Uterus (tissue), 4 donors: ENCODE results near the gene CTSO. TPM values are rescaled to one million over a fixed set of nuclear protein-coding genes. Genes with fewer than 3 reads are reported as not detected.
"Not testable (repeated sequence)": the region's sequence is repeated elsewhere in the genome, so short reads cannot be mapped to it uniquely, and the experiment has no call there.

ENCODE experiments used
- DNase-seq, 2 donors: peaks; one replicate each; pipeline ENCODE4 v3.0.0-alpha.2; 2019 to 2020
- H3K27ac ChIP-seq, 2 donors: fragments of 200-600 bp; sonication (generic); 1 replicate in 1 of 2; 2 replicates in 1 of 2; pipeline ENCODE4 v1.5.1; 2016 to 2018
- H3K27me3 ChIP-seq, 2 donors: fragments of 200-600 bp; sonication (generic); one replicate each; pipeline ENCODE4 v1.5.1; 2018 to 2019; ENCODE audit warnings: control low read depth in 1 of 2
- H3K36me3 ChIP-seq, 2 donors: fragments of 200-600 bp; sonication (generic); one replicate each; pipeline ENCODE4 v1.5.1; 2019; ENCODE audit warnings: control low read depth in 1 of 2
- H3K4me1 ChIP-seq, 2 donors: fragments of 200-600 bp; sonication (generic); one replicate each; pipeline ENCODE4 v1.5.1; 2018 to 2019; ENCODE audit warnings: control low read depth in 1 of 2
- H3K4me3 ChIP-seq, 2 donors: fragments of 200-600 bp; sonication (generic); 1 replicate in 1 of 2; 2 replicates in 1 of 2; pipeline ENCODE4 v1.5.1; 2018 to 2019; ENCODE audit warnings: mild to moderate bottlenecking in 1 of 2
- H3K9me3 ChIP-seq, 2 donors: fragments of 200-600 bp; sonication (generic); one replicate each; pipeline ENCODE4 v1.5.1; 2019; ENCODE audit warnings: control low read depth in 1 of 2
- CTCF ChIP-seq, 4 experiments: fragments of 200-600 bp in 2 of 4; fragments of 450-650 bp in 2 of 4; sonication (generic) in 2 of 4; IDR thresholded peaks; one replicate each; pipeline ENCODE4 v1.5.1; 2016 to 2019; ENCODE audit warnings: antibody characterized with exemption in 4 of 4, mild to moderate bottlenecking in 2 of 4, moderate library complexity in 1 of 4
- POLR2A ChIP-seq, 2 donors: fragments of 450-650 bp; IDR thresholded peaks; one replicate each; pipeline ENCODE4 v1.6.1; 2016; ENCODE audit warnings: antibody characterized with exemption in 2 of 2, mild to moderate bottlenecking in 1 of 2, moderate library complexity in 1 of 2
- intact Hi-C: fragments of 100-400 bp; cut with DNase I; formaldehyde crosslinking; loops from one replicate; pipeline ENCODE4 v1.15.1; 2023; ENCODE audit warnings: low total_unique reads
- total RNA-seq, 4 donors: library from RNA; depleted of rRNA in 3 of 4; stranded (reverse); fragments of >200 nt in 3 of 4; gene quantifications; one replicate each; pipeline versions ENCODE4 v1.1.0 to v1.2.4, GENCODE V29; 2014 to 2023
- donor health status: DM: yes; HTN: yes; CAD: no.

CTSO gene
- total RNA-seq, 4 donors from 2014 or later = 22.0 to 77.8 (median 28.6) TPM

GRCh38 chr4:155904331-155904730 is 49.3 kb downstream of the CTSO start:
- DNase-seq = no peak
- Histone ChIP-seq H3K36me3 (no peaks in the 10 kb centered on the region), H3K9me3 (no peaks in the 10 kb centered on the region), H3K27me3 (no peaks in the 10 kb centered on the region), H3K27ac (no peak overlapping the region), H3K4me1 (peaks cover 0 to 8% of the 10 kb centered on the region in 2 donors), H3K4me3 (no peak overlapping the region)
- intact Hi-C loops = no loop called here
- TF ChIP-seq CTCF (IDR thresholded peaks at IDR 0.05) (no peak), POLR2A (IDR thresholded peaks at IDR 0.05) (no peak)

- no peaks in the 10 kb centered on the region for H3K27me3 ChIP-seq
- no peaks in the 10 kb centered on the region for H3K36me3 ChIP-seq
- no peak within 1 kb of the TSS for H3K27ac ChIP-seq
- no peak for DNase-seq
- no peak for TF ChIP-seq CTCF (IDR thresholded peaks at IDR 0.05)
- no peak for TF ChIP-seq POLR2A (IDR thresholded peaks at IDR 0.05)
- no peak within 1 kb of the TSS for H3K4me3 ChIP-seq
- intact Hi-C loops = no loop called here
- H3K9me3 ChIP-seq = no peaks in the 10 kb centered on the region
- peaks cover 0 to 8% of the 10 kb centered on the region in 2 donors for H3K4me1 ChIP-seq
Measured at GRCh38 chr4:155903453-155903852, 50.2 kb downstream of the CTSO start, which contains the start of gene TDO2. Gene TDO2 (plus strand): TSS chr4:155903696. CDS start chr4:155903759, 63 bp downstream.

GRCh38 chr4:155901013-155901412 is 52.7 kb downstream of the CTSO start:
- intact Hi-C loops = no loop called here
- H3K9me3 ChIP-seq = no peaks in the 10 kb centered on the region
- H3K27ac ChIP-seq = peak overlapping the region in 1 of 2 donors; percentile 50
- no peak overlapping the region for H3K4me3 ChIP-seq
- no peaks in the 10 kb centered on the region for H3K27me3 ChIP-seq
- H3K36me3 ChIP-seq = no peaks in the 10 kb centered on the region
- DNase-seq = no peak
- TF ChIP-seq POLR2A (IDR thresholded peaks at IDR 0.05) = no peak
- peaks cover 0 to 8% of the 10 kb centered on the region in 2 donors for H3K4me1 ChIP-seq

GRCh38 chr4:155900381-155900780 is 53.3 kb downstream of the CTSO start:
- Histone ChIP-seq H3K4me1 (peaks cover 0 to 8% of the 10 kb centered on the region in 2 donors), H3K36me3 (no peaks in the 10 kb centered on the region), H3K27ac (peak overlapping the region; percentile 23 to 50), H3K27me3 (no peaks in the 10 kb centered on the region), H3K4me3 (no peak overlapping the region), H3K9me3 (no peaks in the 10 kb centered on the region)
- intact Hi-C loops = no loop called here
- DNase-seq = no peak
- TF ChIP-seq POLR2A (IDR thresholded peaks at IDR 0.05) = no peak
- no peak for TF ChIP-seq CTCF (IDR thresholded peaks at IDR 0.05)

- TF ChIP-seq POLR2A (IDR thresholded peaks at IDR 0.05) = no peak
- TF ChIP-seq CTCF (IDR thresholded peaks at IDR 0.05) = no peak
- no peaks in the 10 kb centered on the region for H3K36me3 ChIP-seq
- intact Hi-C loops = no loop called here
- DNase-seq = no peak
- peak overlapping the region; percentile 23 to 50 for H3K27ac ChIP-seq
- H3K27me3 ChIP-seq = no peaks in the 10 kb centered on the region
- no peaks in the 10 kb centered on the region for H3K9me3 ChIP-seq
- peaks cover 0 to 8% of the 10 kb centered on the region in 2 donors for H3K4me1 ChIP-seq
- H3K4me3 ChIP-seq = no peak overlapping the region
Measured at GRCh38 chr4:155899891-155900290, 53.8 kb downstream of the CTSO start.

GRCh38 chr4:155898371-155898770 is 55.3 kb downstream of the CTSO start:
- H3K4me3 ChIP-seq, DNase-seq, H3K4me1 ChIP-seq, H3K27ac ChIP-seq, H3K27me3 ChIP-seq, H3K9me3 ChIP-seq, intact Hi-C loops, H3K36me3 ChIP-seq: not testable (repeated sequence)
